H1 (cell line): ENCODE data around the gene MAPKAPK2.

Experiments used
- ATF3 ChIP-seq: IDR thresholded peaks from 2 replicates; pipeline ENCODE4 v1.6.1; 2011; ENCODE audit warnings: low read depth, mild to moderate bottlenecking, low read length; ENCODE audit not compliant: insufficient read depth
- YY1 ChIP-seq: IDR thresholded peaks from 2 replicates; pipeline ENCODE4 v1.6.1; 2011; ENCODE audit warnings: low read depth, mild to moderate bottlenecking, low read length

DNA sequence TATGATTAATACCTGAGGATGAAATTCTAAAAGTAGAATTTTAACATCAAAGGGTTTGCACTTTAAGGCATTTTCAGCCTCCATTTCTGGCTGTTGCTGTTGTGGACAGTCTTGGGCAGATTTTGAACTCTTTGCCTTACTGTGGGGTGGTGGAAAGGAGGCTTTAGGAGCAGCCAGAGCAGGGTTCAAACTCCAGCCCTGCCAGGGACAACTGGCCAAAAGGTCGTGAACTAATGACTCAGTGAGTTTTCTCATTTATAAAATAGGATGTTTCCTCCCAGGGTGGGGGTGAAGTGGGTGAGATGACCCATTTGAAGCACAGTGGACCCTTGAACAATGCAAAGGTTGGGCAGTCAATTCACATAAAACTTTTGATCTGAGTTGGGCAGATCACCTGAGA lies 36.7 kb downstream of the MAPKAPK2 start:
- TF ChIP-seq YY1 (no peak), ATF3 (no peak)
